Loucy (cell line): ENCODE results near the gene SYAP1.

Experiments used
- CTCF ChIP-seq: fragments of 200-600 bp; sonication (generic); conservative IDR thresholded peaks from 2 replicates; pipeline ENCODE4 v1.5.1; 2014; ENCODE audit warnings: mild to moderate bottlenecking, antibody characterized with exemption, low read length
- EZH2phosphoT487 ChIP-seq: fragments of 200-600 bp; IDR thresholded peaks from 2 replicates; pipeline ENCODE4 v1.6.1; 2018; ENCODE audit warnings: antibody characterized with exemption, mild to moderate bottlenecking, moderate library complexity, borderline replicate concordance

GRCh38 chrX:16739574-16739973 lies 20.2 kb downstream of the SYAP1 start:
- no peak for TF ChIP-seq CTCF
- TF ChIP-seq EZH2phosphoT487: no peak
